ENCODE measurements around the gene POLK. TPM values are rescaled to one million over a fixed set of nuclear protein-coding genes. Genes with fewer than 3 reads are reported as not detected.
"Not testable (repeated sequence)": the region's sequence is repeated elsewhere in the genome, so short reads cannot be mapped to it uniquely, and the experiment has no call there.

Gene POLK
- total RNA-seq, 2 donors from 2014 or later, result 20.6 to 23.1 TPM

- ATAC-seq (no peak), DNase-seq (no peak)
- intact Hi-C loops (cut with DNase I), result no loop called here
Observed at GRCh38 chr5:75507841-75508240, 3.9 kb upstream of the POLK start.

GRCh38 chr5:75509546-75509945 is 2.1 kb upstream of the POLK start:
- DNase-seq, result no peak

GRCh38 chr5:75509956-75510355 is 1.7 kb upstream of the POLK start:
- ATAC-seq (no peak), DNase-seq (no peak)
- intact Hi-C loops (cut with DNase I), result loop anchor here in 1 of 2 donors (5.0 kb wide), 2 partner anchors 57 to 173 kb away; partner anchors contain the start of gene HMGCR

More at GRCh38 chr5:75509546-75509945, 2.1 kb upstream of the POLK start:
- ATAC-seq, result no peak
- intact Hi-C loops (cut with DNase I), result no loop called here

DNA sequence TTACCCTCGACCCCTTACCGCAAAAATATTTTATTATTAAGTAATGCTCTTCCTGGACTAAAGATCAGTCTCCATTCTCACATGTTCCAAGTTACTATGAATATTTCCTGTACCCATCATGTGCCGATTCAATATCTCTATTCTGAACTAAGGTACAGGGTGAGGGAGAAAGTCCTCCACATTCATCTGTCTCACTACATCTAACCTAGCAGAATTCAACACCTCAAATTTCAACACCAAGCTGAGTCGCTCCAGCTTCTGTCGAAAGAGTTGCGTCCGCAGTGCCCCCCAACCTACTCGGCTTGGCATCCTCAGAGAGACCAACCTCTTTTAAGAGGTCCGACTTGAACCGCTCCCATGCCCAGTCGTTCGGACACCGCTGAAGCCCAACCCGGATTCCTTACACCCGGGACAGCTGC is 1.3 kb upstream of the POLK start:
- intact Hi-C loops (cut with DNase I), result loop anchor here in 1 of 2 donors (5.0 kb wide), 2 partner anchors 57 to 173 kb away; partner anchors contain the start of gene HMGCR
- ATAC-seq (peak; percentile 38 to 48), DNase-seq (peak; percentile 65)

GRCh38 chr5:75510836-75511434 is 756 bp upstream of the POLK start:
- intact Hi-C loops (cut with DNase I), result loop anchor here in 1 of 2 donors (5.0 kb wide), 2 partner anchors 56 to 174 kb away; partner anchors contain the start of gene HMGCR
- peak; percentile 62 for DNase-seq
- peak; percentile 60 to 77 for ATAC-seq

DNA sequence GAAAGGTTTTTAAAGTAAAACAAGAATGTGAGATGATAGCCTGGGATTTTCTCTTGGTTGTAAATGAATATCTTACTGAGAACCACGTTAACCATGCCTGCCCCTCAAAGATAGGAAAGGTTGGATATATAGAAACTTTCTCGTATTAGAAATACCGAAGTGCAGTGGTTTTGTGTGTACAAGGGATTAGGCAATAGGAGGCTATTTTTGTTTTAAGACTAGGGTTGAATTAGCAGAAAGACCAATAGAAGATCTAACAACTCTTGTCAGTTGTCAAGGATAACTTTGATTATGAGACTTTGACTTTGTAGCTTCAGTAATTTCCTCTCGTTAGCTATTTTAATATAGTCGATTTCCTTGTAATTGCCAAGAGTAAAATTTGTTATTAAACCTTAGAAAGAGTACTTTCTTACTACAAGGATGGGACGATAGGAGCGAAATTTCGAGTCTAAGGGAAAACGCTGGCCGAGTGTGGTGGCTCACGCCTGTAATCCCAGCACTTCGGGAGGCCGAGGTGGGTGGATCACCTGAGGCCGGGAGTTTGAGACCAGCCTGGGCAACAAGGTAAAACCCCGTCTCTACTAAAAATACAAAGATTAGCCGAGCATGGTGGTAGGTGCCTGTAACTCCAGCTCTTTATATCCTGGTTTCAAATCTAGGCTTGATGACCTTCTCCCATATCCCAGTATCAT is 838 bp downstream of the POLK start:
- intact Hi-C loops (cut with DNase I), result loop anchor here in 1 of 2 donors (5.0 kb wide), 2 partner anchors 55 to 175 kb away; partner anchors contain the start of gene HMGCR
- ATAC-seq (no peak), DNase-seq (no peak)

- ATAC-seq, result no peak
Observed at GRCh38 chr5:75513841-75514240, 2.1 kb downstream of the POLK start.

DNA sequence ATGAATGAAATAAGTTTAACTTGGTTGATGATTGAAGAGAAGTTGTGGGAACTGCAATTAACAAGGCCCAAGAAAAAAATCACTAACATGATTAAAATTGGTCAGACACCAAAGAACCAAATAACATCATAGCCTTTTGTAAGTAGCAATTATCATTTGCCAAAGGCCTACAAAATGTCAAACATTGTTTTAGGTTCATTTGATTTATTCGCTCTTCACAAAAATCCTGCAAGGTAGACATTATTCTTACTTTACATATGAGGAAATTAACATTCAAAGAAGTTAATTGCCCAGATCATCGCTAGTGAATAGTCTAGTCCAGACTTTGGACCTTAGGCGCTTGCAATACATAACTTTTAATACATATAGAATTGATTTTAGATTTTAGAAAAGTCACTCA is 2.6 kb downstream of the POLK start:
- DNase-seq (no peak), ATAC-seq (no peak)
- intact Hi-C loops (cut with DNase I), result loop anchor here in 1 of 2 donors (5.0 kb wide), 2 partner anchors 53 to 177 kb away; partner anchors contain the start of gene HMGCR

More at GRCh38 chr5:75513841-75514240, 2.1 kb downstream of the POLK start:
- DNase-seq, result no peak
- intact Hi-C loops (cut with DNase I), result loop anchor here in 1 of 2 donors (5.0 kb wide), 2 partner anchors 53 to 177 kb away; partner anchors contain the start of gene HMGCR

DNA sequence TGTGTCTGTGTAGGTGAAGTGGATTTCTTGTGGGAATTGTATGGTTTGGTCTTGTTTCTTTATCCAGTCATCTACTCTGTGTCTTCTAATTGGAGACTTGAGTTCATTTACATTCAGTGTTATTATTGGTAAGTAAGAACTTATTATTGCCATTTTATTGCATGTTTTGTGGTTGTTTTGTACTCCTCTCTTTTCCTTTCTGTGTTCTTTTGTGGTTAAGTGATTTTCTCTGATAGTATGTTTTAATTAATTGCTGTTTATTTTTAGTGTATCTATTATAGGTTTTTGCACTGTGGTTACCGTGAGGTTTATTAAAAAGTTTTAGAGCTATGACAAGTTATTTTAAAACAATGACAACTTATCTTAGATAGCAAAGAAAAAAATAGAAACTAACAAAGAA is 8.1 kb downstream of the POLK start:
- intact Hi-C loops (cut with DNase I), result no loop called here
- ATAC-seq, result no peak

GRCh38 chr5:75521195-75521594 is 9.5 kb downstream of the POLK start:
- ATAC-seq (no peak), DNase-seq (no peak)
- intact Hi-C loops (cut with DNase I), result no loop called here

More for the DNA sequence above, 8.1 kb downstream of the POLK start:
- no peak for DNase-seq

GRCh38 chr5:75522025-75522424 is 10.3 kb downstream of the POLK start:
- no peak for ATAC-seq

GRCh38 chr5:75522542-75522941 is 10.9 kb downstream of the POLK start:
- no peak for DNase-seq
- ATAC-seq, result no peak
- intact Hi-C loops (cut with DNase I), result no loop called here

More at GRCh38 chr5:75522025-75522424, 10.3 kb downstream of the POLK start:
- DNase-seq, result no peak
- intact Hi-C loops (cut with DNase I), result no loop called here

DNA sequence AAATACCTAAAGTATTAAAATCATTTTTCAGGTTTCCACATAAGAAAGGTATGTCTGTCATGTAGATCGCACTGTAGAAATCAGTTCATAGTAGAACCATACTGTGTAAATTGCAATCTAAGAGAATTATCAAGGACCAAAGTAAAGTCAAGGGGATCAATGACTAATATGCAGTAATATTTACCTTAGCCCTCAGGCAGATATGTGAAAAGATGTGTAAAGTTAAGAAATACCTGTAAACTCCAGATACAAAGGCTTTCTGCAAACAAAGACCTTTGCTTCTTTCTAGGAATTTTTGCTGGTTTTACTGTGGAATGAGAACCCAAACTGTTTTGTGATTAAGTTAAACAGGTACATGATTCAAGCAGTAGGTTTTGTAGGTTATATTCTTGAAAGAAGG is 11.6 kb downstream of the POLK start:
- intact Hi-C loops (cut with DNase I), result no loop called here
- DNase-seq (no peak), ATAC-seq (no peak)

DNA sequence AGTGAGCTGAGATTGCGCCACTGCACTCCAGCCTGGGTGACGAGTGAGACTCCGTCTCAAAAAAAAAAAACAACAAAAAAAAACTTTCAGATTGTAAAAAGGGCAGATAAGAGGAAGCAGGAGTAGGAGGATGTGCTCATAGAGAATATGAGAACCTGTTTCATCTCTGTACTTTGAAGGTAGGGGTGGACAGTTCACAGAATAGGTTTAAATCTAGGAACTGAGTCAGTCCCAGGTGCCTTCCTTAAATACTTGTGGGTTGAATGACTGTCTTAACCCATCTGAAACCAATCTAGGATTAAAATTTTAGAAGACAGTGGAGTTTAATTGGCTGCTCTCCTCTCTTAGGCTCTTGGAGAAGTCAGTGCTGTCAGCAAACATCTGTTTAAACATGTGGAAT is 12.4 kb downstream of the POLK start:
- no peak for DNase-seq
- intact Hi-C loops (cut with DNase I), result no loop called here
- no peak for ATAC-seq

DNA sequence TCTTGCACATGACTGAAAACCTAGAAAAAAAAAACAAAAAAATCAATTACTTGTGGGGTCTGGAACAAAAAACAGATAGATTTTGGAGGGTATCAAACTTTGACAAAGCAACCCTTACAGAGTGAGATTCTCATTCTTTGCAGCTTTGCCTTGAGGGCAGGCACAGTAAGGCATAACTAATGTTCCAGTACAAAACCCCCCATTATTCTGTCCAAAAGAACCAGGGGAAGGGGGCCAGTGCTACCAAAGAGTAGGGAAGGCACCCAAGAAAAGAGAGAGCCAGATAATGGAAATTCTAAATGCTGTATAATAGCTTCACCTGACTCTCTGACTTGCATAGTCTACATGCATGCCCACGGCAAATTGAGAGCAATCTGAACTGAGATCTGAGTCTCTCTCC is 12.9 kb downstream of the POLK start:
- DNase-seq, result no peak
- ATAC-seq, result no peak
- intact Hi-C loops (cut with DNase I), result no loop called here

DNA sequence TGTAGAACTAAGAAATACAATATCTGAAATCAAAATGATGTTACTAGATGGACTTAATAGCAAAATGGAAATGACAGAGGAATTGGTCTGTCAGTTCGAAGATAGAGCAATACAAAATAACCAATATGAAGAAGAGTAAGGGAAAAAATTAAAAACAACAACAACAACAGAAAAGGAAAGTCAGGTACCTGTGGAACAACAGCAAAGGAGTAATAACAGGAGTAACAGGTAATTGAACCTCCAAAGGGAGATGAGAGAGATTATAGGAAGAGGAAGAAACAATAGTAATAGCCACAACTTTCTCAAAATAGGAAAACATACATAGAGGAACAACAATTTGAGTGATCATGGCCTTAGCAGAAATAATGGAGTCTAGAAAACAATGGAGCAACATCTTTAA is 13.7 kb downstream of the POLK start:
- intact Hi-C loops (cut with DNase I), result no loop called here
- ATAC-seq (no peak), DNase-seq (no peak)

DNA sequence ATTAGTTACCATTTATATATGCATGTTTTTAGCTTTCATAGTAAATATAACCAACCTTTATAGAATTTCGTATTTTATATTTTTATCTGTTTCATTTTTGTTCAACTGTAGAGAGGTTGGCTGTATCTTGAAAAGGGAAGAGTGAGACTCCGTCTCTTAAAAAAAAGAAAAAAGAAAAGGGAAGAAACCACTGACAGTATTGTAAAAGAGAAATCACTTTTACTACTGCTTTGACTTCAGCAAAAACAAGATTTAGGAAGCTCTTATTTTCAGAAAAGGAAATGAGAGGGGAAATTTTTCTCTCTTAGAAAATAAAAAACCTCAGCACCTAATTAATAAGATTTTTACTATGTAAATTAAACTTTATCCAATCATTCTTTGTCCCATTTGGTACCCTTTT is 14.4 kb downstream of the POLK start:
- intact Hi-C loops (cut with DNase I), result no loop called here
- ATAC-seq (no peak), DNase-seq (no peak)

- ATAC-seq (no peak), DNase-seq (no peak)
- intact Hi-C loops (cut with DNase I), result no loop called here
Observed at GRCh38 chr5:75529185-75529584, 17.5 kb downstream of the POLK start.

DNA sequence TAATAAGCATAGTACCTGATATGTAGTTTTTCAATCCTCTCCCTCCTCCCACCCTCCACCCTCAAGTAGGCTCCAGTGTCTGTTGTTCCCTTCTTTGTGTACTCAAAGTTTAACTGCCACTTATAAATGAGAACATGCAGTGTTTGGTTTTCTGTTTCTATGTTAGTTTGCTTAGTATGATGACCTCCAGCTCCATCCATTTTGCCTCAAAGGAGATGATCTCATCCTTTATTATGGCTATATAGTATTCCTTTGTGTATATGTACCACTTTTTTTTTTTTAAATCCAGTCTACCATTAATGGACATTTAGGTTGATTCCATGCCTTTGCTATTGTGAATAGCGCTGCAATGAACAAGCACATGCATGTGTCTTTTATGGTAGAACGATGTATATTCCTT is 20.5 kb downstream of the POLK start:
- intact Hi-C loops (cut with DNase I), result no loop called here
- ATAC-seq, result no peak
- no peak for DNase-seq

- ATAC-seq; intact Hi-C loops (cut with DNase I); DNase-seq: not testable (repeated sequence)
Observed at GRCh38 chr5:75533716-75534115, 22.0 kb downstream of the POLK start.

All from left cardiac atrium (tissue), 4 donors.